Left hindlimb (tissue), 1 donor: ENCODE measurements around the gene PRR12.

Experiments
- DNase-seq: peaks from one replicate; pipeline ENCODE4 v3.0.0-alpha.2; 2018

Gene PRR12

DNA sequence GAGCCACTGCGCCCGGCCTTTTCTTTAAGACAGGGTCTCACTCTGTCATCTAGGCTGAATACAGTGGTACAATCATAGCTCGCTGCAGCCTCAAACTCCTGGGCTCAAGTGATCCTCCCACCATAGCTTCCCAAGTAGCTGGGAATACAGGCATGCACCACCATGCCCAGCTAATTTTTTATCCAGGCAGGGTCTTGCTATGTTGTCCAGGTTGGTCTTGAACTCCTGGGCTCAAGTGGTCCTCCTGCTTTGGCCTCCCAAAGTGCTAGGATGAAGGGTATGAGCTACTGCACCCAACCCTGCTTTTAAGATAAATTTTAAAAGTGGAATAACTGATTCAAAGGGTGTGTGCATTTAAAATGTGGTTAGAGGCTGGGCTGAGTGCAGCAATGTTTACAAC lies 24.7 kb upstream of the PRR12 start:
- DNase-seq, result no peak

DNA sequence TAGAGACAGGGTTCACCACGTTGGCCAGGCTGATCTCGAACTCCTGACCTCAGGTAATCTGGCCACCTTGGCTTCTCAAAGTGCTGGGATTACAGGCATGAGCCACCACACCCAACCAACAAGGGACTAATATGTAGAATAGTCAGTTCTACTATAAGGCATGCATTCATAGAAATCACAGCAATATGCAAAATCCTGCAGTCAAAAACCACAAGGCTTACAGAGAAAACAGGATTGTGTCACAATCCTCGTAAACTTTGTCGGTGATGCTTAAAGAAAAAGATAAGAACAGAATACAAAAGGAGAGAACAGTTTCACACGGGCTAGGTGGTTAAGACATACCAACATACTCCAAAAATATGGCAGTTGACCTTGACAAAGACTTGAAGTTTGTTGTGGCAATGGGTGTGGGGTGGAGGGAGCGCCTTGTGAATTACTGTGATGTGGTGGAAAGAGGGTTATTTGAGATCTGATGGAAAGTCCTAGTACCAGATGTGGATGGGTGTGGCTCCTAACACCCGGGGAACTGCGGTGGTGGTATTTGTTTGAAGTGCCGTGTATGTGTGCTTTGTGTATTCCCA lies 23.0 kb upstream of the PRR12 start:
- DNase-seq, result peak; percentile 39

DNA sequence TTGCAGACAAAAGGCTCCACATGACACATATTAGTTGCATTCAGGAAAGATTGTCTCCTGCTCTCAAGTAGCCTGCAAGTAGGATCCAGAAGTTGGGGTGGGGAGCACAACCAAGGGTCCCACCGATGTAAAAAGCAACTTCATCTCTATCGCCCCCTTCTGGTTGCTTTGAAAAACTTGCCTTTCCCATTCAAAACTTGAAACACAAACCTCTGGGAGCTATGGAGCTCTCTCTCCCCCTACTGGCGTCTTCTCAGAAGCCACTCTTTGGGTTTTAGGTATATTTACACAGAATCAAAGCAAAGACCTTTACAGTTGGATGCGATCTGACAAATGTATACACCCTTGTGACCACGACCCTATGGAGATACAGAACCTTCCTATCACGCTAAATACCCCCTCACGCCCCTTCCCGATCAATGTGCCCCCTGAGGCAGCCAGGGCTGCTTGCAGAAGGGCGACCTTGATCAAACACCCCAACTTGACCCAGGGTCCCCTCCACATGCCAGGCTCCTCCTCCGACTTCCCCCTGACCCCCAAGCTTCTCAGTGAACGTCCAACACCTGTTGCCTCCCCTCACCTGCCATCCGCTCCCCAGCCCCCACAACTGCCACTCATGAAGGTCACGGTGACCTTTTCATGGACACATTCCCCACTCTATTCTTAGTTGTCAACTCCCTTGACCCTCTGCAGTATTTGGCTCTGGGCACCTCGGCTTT lies 20.7 kb upstream of the PRR12 start:
- peak; percentile 61 for DNase-seq

DNA sequence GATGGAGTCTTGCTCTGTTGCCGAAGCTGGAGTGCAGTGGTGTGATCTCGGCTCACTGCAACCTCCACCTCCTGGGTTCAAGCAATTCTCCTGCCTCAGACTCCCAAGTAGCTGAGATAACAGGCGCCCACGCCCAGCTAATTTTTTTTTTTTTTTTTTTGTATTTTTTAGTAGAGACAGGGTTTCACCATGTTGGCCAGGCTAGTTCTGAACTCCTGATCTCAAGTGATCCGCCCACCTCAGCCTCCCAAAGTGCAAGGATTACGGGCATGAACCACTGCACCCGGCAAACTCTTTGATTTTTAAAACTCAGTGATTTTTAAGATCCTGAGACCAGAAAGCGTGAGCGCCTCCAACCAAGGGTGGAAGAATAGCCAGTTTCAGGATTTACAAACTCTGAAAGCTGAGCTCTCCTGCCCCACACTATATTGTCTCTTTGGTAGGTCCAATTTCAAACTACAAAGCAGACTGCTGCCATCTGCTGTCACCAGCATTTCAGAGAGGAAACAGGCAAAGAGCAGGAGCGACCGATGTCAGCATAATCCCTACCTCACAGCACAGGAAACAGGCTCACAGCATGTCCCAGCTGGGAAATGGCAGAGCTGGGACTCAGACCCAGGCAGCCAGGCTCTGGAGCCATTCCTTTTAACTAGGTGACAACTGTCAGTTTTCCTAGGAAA lies 19.8 kb upstream of the PRR12 start:
- no peak for DNase-seq

DNA sequence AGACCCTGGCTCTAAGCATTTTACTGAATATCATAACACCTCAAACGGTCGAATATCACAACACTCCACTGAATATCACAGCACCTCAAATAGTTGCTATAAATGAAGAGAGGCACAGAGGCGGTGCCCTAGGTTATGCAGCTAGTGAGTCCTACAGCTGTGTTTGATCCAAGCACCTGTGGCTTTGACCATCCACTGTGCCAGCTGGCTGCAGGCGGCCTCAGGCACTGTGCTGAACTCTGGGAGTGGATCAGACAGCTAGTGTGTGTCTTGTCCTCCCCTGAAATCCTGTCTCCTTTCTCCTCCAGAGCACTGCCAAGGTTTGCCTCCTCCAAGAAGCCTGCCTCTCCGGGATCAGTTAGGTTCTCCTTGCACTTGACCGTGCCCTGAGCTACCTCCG lies 18.0 kb upstream of the PRR12 start:
- no peak for DNase-seq

DNA sequence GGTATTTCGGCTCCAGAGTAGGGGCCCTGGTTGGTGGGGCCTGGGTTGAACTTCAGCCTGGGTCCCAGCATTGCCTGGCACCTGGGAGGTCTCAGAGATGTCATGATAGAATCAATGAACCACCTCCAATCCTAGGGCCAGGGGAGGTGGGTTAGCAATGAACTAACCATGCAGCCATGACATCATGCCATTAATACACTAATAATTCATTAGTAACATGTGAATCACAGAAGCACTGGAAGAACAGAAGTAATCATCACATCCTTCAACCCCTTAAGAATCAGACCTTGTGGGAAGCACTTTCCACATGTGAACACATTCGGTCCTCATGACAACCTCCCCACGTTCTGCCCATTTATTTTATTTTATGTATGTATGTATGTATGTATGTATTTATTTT lies 17.6 kb upstream of the PRR12 start:
- no peak for DNase-seq

DNA sequence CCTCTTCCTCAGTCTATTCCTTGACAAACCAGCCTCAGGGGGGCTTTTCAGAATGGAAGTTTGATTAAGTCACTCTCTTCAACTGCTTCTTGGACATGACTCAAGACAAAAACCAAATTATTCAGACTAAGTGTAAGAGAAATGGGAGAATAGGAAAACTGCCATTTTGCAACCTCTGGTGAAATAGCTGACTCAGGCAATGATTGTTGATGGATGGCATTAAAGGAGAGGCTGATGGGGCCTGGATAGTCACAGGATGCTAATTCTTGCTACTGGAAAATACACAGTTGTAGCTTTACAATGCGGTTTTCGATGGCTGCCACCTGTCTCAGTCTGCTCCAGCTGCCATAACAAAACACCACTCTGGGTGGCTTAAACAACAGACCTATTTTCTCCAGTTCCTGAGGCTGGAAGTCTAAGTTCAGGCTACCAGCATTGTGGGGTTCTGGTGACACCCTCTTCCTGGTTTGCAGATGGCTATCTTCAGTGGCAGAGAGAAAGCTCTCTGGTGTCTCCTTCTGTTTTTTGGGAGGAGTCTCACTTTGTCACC lies 16.7 kb upstream of the PRR12 start:
- DNase-seq, result no peak

DNA sequence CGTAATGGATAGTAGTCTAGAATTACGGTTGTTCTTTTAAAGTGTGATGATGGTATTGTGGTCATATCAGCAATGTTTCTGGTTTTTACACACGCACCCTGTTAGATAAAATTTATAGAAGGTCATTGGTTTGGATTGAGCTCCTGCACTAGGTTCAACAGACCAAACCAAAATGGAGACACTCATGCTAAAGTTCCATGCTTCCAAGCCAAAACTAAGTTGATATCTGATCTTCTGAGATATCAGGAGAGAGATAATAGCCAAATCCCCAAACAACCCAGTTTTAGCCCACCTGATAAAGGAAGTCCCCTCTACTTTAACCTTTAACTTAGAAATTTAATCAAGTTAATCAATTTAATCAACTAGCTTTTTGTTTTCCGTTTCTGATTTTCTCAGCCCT lies 11.8 kb upstream of the PRR12 start:
- DNase-seq, result no peak

DNA sequence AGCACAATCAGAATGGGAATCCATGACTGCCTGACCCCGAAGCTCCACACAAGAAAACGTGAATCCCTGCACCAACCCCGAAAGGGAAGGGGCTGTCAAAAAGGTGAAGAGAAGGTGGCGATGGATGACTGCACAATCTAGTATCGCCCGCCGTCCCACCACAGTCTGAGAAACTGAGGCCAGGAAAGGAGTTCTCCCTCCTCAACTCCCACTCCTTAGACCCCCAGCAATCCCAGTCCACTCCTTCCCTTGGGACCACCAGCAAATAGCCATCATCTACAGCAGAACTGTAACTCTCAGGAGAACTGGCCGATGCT lies 11.1 kb upstream of the PRR12 start:
- no peak for DNase-seq

DNA sequence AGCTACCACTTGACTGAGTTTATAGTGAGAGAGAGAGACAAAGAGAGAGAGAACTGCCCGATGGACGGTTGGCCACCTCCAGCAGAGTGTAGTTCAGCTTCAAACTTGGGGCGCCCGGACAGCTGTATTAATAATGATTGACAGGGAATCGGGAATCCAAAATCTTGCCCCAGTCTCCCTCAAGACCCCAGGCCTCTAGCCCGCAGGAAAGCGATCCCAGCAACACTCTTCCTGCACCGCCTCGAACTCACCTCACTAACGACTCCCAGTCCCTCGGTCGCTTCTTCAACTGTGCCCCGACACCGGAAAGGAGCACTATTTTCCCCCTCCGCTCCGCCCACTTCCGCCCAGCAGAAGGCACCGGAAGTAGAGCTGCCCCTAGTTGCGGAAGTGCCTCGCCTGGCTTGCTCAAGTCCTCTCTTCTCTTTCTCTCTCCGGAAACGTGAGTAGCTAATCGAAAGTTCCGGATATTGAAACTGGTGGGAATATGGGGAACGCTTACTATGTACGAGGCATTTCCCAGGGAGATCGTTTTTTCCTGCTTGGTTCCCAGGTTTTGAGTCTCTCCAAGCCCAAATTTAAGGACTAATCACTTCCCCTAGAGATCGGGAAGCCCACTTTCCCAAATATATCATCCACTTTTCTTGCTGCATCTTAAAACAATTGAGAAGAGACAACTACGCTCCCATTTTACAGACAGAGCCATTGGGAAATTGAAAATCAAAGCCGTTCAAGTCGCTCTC lies 10.5 kb upstream of the PRR12 start, which contains the start of gene NOSIP:
Gene NOSIP, minus strand, starts transcription at position 293 of the 743 bp plus-strand sequence. CDS start 19,865 bp downstream, outside the sequence.
- DNase-seq, result peak; percentile 95

DNA sequence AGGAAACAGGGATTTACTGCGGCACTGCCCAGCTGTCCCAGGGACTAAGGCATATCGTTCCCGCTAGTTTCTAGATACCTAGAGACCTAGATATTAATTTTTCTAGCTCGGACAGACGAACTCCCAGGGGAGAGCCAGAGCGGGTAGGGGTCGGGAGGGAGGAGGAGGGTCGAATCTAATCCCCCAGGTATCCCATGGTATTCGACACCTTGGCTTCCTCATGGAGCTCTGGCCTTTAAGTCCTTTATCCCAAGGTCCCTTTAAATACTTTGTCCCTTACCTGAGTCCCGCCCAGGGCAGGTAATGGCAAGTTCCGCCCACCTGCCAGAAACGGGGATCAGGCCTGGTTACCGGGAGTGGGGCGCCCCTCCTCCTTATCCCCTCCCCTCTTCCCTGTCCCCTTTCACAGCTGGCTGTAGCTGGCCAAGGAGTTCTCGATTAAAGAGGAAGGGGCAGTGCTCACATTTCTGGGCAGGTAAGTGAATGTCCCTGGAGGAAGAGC lies 9.9 kb upstream of the PRR12 start, which contains the start of gene PRRG2:
Gene PRRG2, plus strand, starts transcription at position 310 of the 502 bp plus-strand sequence. CDS start 1,904 bp downstream, outside the sequence.
- DNase-seq, result no peak

DNA sequence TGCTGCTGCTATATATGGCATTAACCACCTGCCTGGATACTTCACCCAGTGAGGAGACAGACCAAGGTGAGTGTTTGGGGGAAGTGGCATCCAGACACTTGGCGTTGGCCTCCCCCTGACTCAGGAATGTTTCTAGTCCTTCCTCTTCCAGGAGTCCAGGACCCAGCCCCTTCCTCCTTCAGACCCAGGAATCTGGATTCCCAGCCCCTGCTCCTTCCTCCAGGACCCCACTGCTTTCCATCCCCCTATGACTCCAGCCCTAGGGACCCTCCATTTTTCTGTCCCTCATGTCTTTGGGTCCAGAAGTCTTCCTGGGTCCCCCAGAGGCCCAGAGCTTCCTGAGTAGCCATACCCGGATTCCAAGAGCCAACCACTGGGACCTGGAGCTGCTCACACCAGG lies 7.7 kb upstream of the PRR12 start:
- no peak for DNase-seq

DNA sequence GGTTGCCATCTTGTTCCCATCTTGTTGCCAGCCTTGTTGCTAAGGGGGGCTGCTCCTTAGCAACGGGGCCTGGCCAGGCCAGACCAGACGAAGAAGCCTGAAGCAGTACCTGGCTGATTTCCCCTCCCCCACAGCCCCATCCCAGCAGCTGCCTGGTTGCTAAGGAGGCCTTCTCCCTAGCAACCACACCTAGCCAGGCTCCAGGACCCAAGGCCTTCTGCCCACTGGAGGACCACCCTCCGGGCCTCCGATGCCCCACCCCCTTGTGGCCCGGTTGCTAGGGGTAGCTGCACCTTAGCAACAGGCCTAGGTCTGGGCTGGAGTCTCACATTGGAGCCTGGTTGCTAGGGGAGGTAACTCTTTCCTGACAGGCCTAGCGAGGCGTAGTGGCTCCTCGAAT lies 6.0 kb upstream of the PRR12 start:
- DNase-seq, result no peak

DNA sequence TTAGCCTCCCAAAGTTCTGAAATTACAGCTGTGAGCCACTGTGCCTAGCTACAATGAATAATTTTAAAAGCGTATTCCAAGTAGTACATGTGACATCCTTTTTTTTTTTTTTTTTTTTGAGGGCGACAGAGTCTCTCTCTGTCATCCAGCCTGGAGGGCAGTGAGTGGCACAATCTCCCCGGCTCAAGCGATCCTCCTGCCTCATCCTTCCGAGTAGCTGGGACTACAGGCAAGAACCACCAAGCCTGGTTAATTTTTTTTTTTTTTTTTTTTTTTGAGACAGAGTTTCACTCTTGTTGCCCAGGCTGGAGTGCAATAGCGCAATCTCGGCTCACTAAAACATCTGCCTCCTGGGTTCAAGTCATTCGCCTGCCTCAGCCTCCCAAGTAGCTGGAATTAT lies 3.8 kb upstream of the PRR12 start:
- no peak for DNase-seq

DNA sequence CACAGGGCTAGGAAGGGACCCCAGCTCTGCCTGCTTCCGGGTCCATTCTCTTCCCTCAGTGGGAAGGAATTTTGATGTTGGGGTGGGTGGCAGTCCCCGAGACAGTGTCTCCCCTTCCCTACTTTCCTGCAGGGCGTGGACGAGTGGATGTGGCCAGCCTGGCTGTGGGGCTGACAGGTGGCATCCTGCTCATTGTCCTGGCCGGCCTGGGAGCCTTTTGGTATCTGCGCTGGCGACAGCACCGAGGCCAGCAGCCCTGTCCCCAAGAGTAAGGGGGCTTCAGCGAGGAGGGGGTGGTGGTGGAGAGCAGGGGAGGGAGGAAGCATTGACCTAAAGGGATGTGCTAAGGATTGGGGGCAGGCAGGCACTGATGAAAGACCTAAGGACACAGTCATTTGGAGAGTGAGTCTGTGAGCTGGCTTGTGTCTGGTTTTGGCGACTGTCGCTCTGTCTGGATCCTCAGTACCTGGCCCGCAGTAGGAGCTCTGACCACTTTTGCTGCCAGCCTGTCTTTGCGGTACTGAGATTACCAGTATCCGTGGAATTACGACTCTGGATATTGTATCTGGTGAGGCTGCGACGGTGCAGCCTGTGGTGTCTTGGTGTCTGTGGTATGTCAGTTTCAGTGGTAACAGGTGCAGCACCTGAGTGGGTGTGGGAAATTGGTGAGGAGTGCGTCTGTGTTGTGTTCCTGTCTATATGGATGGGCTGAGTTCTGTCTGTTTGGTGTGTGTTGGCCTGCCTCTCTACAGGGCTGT lies 2.4 kb upstream of the PRR12 start:
- no peak for DNase-seq

DNA sequence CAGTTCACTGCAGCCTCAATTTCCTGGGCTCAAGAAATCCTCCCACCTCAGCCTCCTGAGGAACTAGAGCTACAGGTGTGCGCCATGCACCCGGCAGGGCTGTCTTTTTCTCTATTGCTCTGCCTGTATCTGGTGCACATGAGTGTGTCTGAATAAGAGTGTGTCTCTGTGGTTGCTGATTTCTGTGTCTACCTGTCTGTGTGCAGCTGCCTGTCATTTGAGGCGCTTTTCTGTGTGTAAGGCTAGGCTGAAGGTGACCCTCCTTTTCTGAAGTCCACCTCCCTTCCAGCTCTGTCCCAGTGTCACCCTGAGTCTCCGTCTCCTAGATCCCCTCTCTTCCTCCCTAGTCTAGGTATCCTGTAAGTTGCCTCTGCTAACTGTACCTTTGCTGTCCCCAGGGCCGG lies 1.5 kb upstream of the PRR12 start:
- DNase-seq, result no peak

DNA sequence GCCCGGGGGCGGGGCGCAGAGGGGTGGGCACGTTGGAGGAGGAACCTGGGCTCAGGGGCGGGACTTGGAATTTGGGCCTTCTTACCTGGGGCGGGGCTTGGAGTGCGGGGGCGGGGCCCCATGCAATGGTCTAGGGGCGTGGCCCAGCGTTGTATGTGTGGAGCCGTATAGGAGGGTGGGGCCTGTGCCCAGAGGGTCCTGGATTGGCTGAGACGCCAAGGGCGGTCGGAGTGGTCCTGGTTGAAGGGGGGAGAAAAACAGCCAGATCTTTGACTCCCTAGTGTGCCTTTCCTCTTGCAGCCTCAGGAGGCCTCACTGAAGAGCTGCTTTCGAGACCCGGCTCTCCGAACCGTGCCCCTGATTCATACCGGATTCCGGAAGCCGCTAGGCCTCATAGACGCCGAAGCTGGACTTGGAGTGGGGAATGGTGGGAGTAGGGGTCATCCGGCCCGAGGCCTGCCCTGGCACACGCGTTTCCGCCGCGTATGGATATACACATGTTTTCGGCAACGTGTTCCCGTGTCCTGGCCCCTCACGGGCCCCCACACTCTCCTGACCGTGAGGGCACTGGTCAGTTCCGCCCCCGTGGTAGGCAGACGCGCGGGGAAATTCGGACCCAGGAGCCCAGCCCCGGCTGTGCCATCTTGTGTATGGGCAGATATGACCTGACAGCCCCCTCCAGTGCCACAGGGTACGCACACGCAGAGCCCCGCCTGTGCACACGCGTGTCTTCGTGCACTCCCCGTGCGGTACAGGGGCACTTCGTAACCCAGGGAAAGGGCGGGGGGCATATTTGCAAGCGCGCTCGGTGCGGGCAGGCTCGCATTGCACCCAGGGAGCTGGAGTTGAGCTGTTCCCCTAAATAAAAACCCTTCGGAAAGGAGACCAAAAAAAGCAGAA lies 661 bp upstream of the PRR12 start:
- DNase-seq, result peak; percentile 96

DNA sequence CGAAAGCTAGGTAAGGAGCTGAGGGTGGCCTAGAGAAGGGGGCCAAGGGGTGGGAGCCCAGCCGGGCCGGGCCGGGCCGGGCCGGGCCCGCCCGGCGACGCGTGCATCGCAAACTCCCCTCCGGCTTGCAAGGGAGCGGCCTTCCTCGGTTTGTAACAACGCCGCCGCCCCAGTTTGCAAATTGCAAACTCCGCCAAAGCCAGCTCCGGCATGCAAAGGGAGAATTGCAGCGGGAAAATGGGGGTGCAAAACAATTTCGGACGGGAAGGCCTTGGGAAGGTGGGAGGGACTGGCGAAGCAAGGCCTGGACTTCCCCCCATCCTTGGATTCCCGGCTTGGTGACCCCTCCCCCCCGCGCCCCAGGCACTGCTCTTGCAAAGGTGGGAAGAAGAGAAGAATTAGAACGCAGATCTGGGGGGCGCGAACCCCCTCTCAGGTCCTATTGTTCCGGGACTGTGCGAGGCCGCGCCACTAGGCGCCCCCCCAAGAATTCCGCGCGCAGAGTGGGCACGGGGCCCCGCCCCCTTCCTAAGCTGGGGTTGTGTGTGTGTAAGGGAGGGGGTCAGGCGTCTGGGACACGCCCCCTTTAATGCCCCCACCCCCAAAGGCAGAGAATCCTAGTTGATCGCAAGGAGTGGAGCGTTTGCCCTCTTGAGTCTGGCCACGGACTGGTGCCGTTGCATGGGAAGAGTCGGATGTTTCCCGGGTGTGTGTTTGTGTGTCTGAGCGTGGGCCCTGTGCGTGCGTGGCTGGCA lies 926 bp downstream of the PRR12 start:
- peak; percentile 72 for DNase-seq

DNA sequence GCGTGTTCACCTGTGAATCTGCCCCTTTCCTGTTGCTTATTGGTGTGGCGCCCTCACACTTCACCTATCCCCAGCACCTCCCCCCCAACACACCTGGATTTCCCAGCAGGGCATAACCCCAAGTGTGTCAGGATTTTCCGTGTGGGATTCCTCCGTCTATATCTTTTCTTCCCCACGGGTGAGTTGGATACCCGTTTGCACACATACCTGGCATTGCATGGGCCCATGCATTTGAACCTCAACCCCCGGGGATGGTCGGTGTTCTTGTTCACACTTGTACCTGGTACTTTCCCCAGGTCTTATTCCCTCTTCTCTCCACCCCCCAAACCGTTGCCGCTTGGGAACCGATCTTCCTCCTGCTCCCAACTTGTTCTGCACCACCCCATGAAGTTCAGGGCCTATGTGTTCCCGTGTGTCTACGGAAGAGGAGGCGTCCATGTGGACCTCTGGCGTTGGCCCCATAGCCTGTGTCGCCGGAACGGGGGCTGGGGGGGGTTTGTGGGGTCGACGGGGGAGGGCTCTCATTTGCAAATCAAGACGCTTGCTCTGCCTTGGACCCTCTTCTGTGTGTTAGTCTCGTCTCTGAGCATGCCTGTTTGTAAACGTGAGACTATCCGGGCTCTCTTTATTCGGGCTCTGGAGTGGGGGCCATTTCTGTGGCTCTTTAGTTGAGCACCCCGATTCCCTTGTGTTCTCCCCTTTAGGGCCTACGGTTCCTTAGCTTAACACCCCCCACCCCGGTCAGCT lies 1.7 kb downstream of the PRR12 start:
- peak; percentile 46 for DNase-seq
